ENCODE measurements around the gene TYW1B. TPM values are rescaled to one million over a fixed set of nuclear protein-coding genes. Genes with fewer than 3 reads are reported as not detected.
A peak's percentile ranks its signal among the peaks of the same experiment; 100 is the strongest.

The TYW1B gene
- total and polyA plus RNA-seq, 2 of the 4 experiments (the other 2 are of a cell fraction) = 1.0 to 1.8 TPM

DNA sequence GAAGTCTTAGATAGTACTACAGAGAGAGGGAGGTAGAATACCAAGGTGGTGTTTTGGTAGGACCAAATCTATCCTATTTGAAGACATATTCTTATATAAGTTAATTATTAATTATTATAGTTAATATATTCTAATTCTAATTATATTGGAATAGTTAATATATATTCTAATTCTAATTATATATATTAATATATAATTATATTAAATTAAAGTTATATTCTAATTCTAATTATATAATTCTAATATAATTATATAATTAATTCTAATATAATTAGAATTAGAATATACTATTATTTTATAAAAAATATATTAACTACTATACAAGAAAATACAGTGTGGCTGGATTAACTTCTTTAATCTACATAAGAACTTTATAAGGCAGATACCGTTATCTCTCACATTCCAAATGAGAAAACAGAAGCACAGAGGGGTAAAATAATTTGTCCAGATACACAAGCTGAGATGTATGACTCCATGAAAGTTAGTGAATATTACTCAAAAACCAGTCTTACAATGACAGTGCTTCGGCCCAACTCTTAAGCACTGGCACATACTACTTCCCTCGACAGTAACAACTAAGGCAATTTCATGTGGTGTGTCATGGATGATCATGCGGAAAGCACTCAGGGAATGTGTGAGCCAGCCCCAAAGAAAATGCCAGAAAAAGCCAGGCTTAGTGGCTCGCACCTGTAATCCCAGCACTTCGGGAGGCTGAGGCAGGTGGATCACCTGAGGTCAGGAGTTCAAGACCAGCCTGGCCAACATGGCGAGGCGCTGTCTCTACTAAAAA lies 42.6 kb downstream of the TYW1B start:
- in situ Hi-C loops (cut with MboI; ENCODE audit: low sequenced_read_pairs) (loop anchor here (25.0 kb wide), 1 partner anchor 1923 kb away; no protein-coding TSS in a partner anchor), intact Hi-C loops (cut with micrococcal nuclease) (no loop called here), dilution Hi-C loops (cut with HindIII; ENCODE audit: low sequenced_read_pairs, unreplicated experiment) (no loop called here)
- H3K4me1 ChIP-seq (ENCODE audit: control insufficient read depth, insufficient read depth, low read length) = peaks cover 5% of the 10 kb centered on the region
- no peaks in the 10 kb centered on the region for H3K9me3 ChIP-seq (ENCODE audit: control insufficient read depth, insufficient read depth, low read length)
- no peak overlapping the region for H4K5ac ChIP-seq (ENCODE audit: low read depth, low read length)
- no peaks in the 10 kb centered on the region for H3K27me3 ChIP-seq (ENCODE audit: control insufficient read depth, insufficient read depth, low read length)
- no peak overlapping the region for H2BK15ac ChIP-seq (ENCODE audit: low read depth, low read length)
- H4K91ac ChIP-seq (ENCODE audit: insufficient read depth, low read depth, low read length) = no peak overlapping the region
- no CpG with 5 or more reads among the region's 8 CpGs for WGBS, 2 experiments (ENCODE audit: extremely low coverage in 2 of 2, insufficient read length in 1 of 2)
- H3K4me3 ChIP-seq (ENCODE audit: insufficient read depth, low read depth, low read length) = no peak overlapping the region
- H2BK20ac ChIP-seq (ENCODE audit: low read depth, low read length) = no peak overlapping the region
- H4K8ac ChIP-seq (ENCODE audit: low read depth in 2 of 2, low read length in 2 of 2) = no peak overlapping the region
- ATAC-seq (ENCODE audit: low read depth) (peak; percentile 33), DNase-seq (peak; percentile 71)
- no peaks in the 10 kb centered on the region for H3K36me3 ChIP-seq (ENCODE audit: control insufficient read depth, insufficient read depth, low read length)
- no peaks in the 10 kb centered on the region for H3K9me1 ChIP-seq (ENCODE audit: insufficient read depth, low read length)
- no peak overlapping the region for H2AFZ ChIP-seq (replicated peaks; ENCODE audit: low read length, poor library complexity)
- H3K27ac ChIP-seq (ENCODE audit: insufficient read depth, low read length) = no peak overlapping the region
- no peak overlapping the region for H2AK9ac ChIP-seq (replicated peaks; ENCODE audit: low read depth, low read length, poor library complexity)
- ChIA-PET CTCF (no interaction called here), POLR2A (ENCODE audit: unreplicated experiment) (no interaction called here)
- H2AK5ac ChIP-seq (ENCODE audit: low read depth, low read length) = no peak overlapping the region
- H4K20me1 ChIP-seq (ENCODE audit: insufficient read depth, low read length) = no peaks in the 10 kb centered on the region
- BruUV-seq (replicated peaks) = no TSS peak
- no peak overlapping the region for H3K18ac ChIP-seq (ENCODE audit: low read depth, low read length)
- H3K56ac ChIP-seq (ENCODE audit: extremely low read depth, insufficient read depth, low read length) = no peak overlapping the region
- H3K14ac ChIP-seq (replicated peaks; ENCODE audit: low read depth, low read length) = no peak overlapping the region
- no peaks in the 10 kb centered on the region for H3K79me1 ChIP-seq (ENCODE audit: low read depth in 1 of 2, low read length in 2 of 2)
- peak overlapping the region; percentile 35; the same call in 1 of the 2 replicates for H3K4me2 ChIP-seq (ENCODE audit: low read depth, low read length)
- no peak overlapping the region for H3K23ac ChIP-seq (ENCODE audit: low read depth, low read length)
- peak overlapping the region; percentile 70 for H2BK5ac ChIP-seq (ENCODE audit: low read depth, low read length, poor library complexity, severe bottlenecking)
- H2BK120ac ChIP-seq (ENCODE audit: low read depth, low read length) = no peak overlapping the region
- H3K4ac ChIP-seq (ENCODE audit: low read depth, low read length) = no peak overlapping the region
- TF ChIP-seq POLR2A (IDR thresholded peaks at IDR 0.05; ENCODE audit: low read depth, low read length) = no peak
- TF ChIP-seq RFX5 (IDR thresholded peaks at IDR 0.05; ENCODE audit: low read depth, low read length) = no peak
- TF ChIP-seq MAFK (IDR thresholded peaks at IDR 0.05; ENCODE audit: low read depth, low read length) = no peak
- TF ChIP-seq, protein P1, sequence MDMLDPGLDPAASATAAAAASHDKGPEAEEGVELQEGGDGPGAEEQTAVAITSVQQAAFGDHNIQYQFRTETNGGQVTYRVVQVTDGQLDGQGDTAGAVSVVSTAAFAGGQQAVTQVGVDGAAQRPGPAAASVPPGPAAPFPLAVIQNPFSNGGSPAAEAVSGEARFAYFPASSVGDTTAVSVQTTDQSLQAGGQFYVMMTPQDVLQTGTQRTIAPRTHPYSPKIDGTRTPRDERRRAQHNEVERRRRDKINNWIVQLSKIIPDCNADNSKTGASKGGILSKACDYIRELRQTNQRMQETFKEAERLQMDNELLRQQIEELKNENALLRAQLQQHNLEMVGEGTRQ (IDR thresholded peaks at IDR 0.05; ENCODE audit: low read depth, low read length) = no peak
- TF ChIP-seq BHLHE40 (IDR thresholded peaks at IDR 0.05; ENCODE audit: low read depth, low read length) = no peak
- TF ChIP-seq MAZ (IDR thresholded peaks at IDR 0.05; ENCODE audit: borderline replicate concordance, low read depth, low read length) = no peak
- TF ChIP-seq CEBPB (IDR thresholded peaks at IDR 0.05; ENCODE audit: low read depth, low read length) = no peak
- no peak for TF ChIP-seq CHD1 (IDR thresholded peaks at IDR 0.05; ENCODE audit: low read depth, low read length)
- no peak for TF ChIP-seq NFE2L2 (IDR thresholded peaks at IDR 0.05; ENCODE audit: low read depth, low read length)
- TF ChIP-seq RCOR1 (IDR thresholded peaks at IDR 0.05; ENCODE audit: insufficient replicate concordance, low read length) = no peak
- TF ChIP-seq RAD21 (IDR thresholded peaks at IDR 0.05; ENCODE audit: low read length) = no peak
- TF ChIP-seq, protein P2, sequence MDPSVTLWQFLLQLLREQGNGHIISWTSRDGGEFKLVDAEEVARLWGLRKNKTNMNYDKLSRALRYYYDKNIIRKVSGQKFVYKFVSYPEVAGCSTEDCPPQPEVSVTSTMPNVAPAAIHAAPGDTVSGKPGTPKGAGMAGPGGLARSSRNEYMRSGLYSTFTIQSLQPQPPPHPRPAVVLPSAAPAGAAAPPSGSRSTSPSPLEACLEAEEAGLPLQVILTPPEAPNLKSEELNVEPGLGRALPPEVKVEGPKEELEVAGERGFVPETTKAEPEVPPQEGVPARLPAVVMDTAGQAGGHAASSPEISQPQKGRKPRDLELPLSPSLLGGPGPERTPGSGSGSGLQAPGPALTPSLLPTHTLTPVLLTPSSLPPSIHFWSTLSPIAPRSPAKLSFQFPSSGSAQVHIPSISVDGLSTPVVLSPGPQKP (IDR thresholded peaks at IDR 0.05; ENCODE audit: borderline replicate concordance, low read depth, low read length) = no peak
- TF ChIP-seq SMC3 (IDR thresholded peaks at IDR 0.05; ENCODE audit: low read depth, low read length) = no peak
- TF ChIP-seq, protein P3, sequence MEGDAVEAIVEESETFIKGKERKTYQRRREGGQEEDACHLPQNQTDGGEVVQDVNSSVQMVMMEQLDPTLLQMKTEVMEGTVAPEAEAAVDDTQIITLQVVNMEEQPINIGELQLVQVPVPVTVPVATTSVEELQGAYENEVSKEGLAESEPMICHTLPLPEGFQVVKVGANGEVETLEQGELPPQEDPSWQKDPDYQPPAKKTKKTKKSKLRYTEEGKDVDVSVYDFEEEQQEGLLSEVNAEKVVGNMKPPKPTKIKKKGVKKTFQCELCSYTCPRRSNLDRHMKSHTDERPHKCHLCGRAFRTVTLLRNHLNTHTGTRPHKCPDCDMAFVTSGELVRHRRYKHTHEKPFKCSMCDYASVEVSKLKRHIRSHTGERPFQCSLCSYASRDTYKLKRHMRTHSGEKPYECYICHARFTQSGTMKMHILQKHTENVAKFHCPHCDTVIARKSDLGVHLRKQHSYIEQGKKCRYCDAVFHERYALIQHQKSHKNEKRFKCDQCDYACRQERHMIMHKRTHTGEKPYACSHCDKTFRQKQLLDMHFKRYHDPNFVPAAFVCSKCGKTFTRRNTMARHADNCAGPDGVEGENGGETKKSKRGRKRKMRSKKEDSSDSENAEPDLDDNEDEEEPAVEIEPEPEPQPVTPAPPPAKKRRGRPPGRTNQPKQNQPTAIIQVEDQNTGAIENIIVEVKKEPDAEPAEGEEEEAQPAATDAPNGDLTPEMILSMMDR (conservative IDR thresholded peaks at IDR 0.05; ENCODE audit: low read depth, low read length) = no peak
- H3K9ac ChIP-seq (ENCODE audit: low read depth, low read length) = no peak overlapping the region

Data from IMR-90 (cell line).